ENCODE measurements around the gene MEN1. TPM values are rescaled to one million over a fixed set of nuclear protein-coding genes. Genes with fewer than 3 reads are reported as not detected.

The MEN1 gene
- total RNA-seq, 1 donor from 2014 or later: 47.2 TPM

GRCh38 chr11:64814712-64815187 lies 4.4 kb upstream of the MEN1 start:
- H3K27ac Mint-ChIP-seq: no peak overlapping the region
- DNase-seq (ENCODE audit: low spot score): no peak
- intact Hi-C loops (cut with micrococcal nuclease): no loop called here
- no peaks in the 10 kb centered on the region for H3K9me3 Mint-ChIP-seq
- H3K4me3 Mint-ChIP-seq (ENCODE audit: low read depth): no peak overlapping the region
- H3K4me1 Mint-ChIP-seq (ENCODE audit: low read depth): peaks cover 7% of the 10 kb centered on the region
- H3K27me3 Mint-ChIP-seq (ENCODE audit: low read depth): no peaks in the 10 kb centered on the region
- peaks cover 3% of the 10 kb centered on the region for H3K36me3 Mint-ChIP-seq (ENCODE audit: low read depth)

GRCh38 chr11:64813826-64814225 lies 3.5 kb upstream of the MEN1 start:
- peaks cover 13% of the 10 kb centered on the region for H3K4me1 Mint-ChIP-seq (ENCODE audit: low read depth)
- no peak overlapping the region for H3K27ac Mint-ChIP-seq
- H3K36me3 Mint-ChIP-seq (ENCODE audit: low read depth): peaks cover 3% of the 10 kb centered on the region
- H3K9me3 Mint-ChIP-seq: no peaks in the 10 kb centered on the region
- H3K27me3 Mint-ChIP-seq (ENCODE audit: low read depth): no peaks in the 10 kb centered on the region
- no peak for DNase-seq (ENCODE audit: low spot score)
- no peak overlapping the region for H3K4me3 Mint-ChIP-seq (ENCODE audit: low read depth)
- intact Hi-C loops (cut with micrococcal nuclease): no loop called here

- H3K4me1 Mint-ChIP-seq (ENCODE audit: low read depth): peaks cover 20% of the 10 kb centered on the region
- intact Hi-C loops (cut with micrococcal nuclease): loop anchor here (2.0 kb wide), 1 partner anchor 48 kb away; no protein-coding TSS in a partner anchor
- H3K27ac Mint-ChIP-seq: peak overlapping the region; percentile 94
- DNase-seq (ENCODE audit: low spot score): no peak
- H3K36me3 Mint-ChIP-seq (ENCODE audit: low read depth): peaks cover 20% of the 10 kb centered on the region
- no peaks in the 10 kb centered on the region for H3K9me3 Mint-ChIP-seq
- H3K4me3 Mint-ChIP-seq (ENCODE audit: low read depth): peak overlapping the region; percentile 98
- H3K27me3 Mint-ChIP-seq (ENCODE audit: low read depth): no peaks in the 10 kb centered on the region
Measured at GRCh38 chr11:64810891-64811272, 531 bp upstream of the MEN1 start.

GRCh38 chr11:64809781-64810241 lies 540 bp downstream of the MEN1 start:
- peak overlapping the region; percentile 94 for H3K27ac Mint-ChIP-seq
- no peaks in the 10 kb centered on the region for H3K9me3 Mint-ChIP-seq
- intact Hi-C loops (cut with micrococcal nuclease): loop anchor here (2.0 kb wide), 1 partner anchor 49 kb away; no protein-coding TSS in a partner anchor
- DNase-seq (ENCODE audit: low spot score): no peak
- no peaks in the 10 kb centered on the region for H3K27me3 Mint-ChIP-seq (ENCODE audit: low read depth)
- peaks cover 26% of the 10 kb centered on the region for H3K36me3 Mint-ChIP-seq (ENCODE audit: low read depth)
- peak overlapping the region; percentile 98 for H3K4me3 Mint-ChIP-seq (ENCODE audit: low read depth)
- H3K4me1 Mint-ChIP-seq (ENCODE audit: low read depth): peaks cover 22% of the 10 kb centered on the region

GRCh38 chr11:64805481-64805880 lies 4.9 kb downstream of the MEN1 start:
- Mint-ChIP-seq H3K36me3 (ENCODE audit: low read depth) (peaks cover 33% of the 10 kb centered on the region), H3K27ac (no peak overlapping the region), H3K27me3 (ENCODE audit: low read depth) (no peaks in the 10 kb centered on the region), H3K9me3 (no peaks in the 10 kb centered on the region), H3K4me3 (ENCODE audit: low read depth) (no peak overlapping the region), H3K4me1 (ENCODE audit: low read depth) (peaks cover 24% of the 10 kb centered on the region)
- intact Hi-C loops (cut with micrococcal nuclease): no loop called here
- no peak for DNase-seq (ENCODE audit: low spot score)

- intact Hi-C loops (cut with micrococcal nuclease): no loop called here
- H3K27ac Mint-ChIP-seq: no peak overlapping the region
- peak overlapping the region; percentile 86 for H3K4me3 Mint-ChIP-seq (ENCODE audit: low read depth)
- H3K9me3 Mint-ChIP-seq: no peaks in the 10 kb centered on the region
- DNase-seq (ENCODE audit: low spot score): no peak
- no peaks in the 10 kb centered on the region for H3K27me3 Mint-ChIP-seq (ENCODE audit: low read depth)
- peaks cover 21% of the 10 kb centered on the region for H3K4me1 Mint-ChIP-seq (ENCODE audit: low read depth)
- peaks cover 37% of the 10 kb centered on the region for H3K36me3 Mint-ChIP-seq (ENCODE audit: low read depth)
Measured at GRCh38 chr11:64804346-64805210, 5.8 kb downstream of the MEN1 start.

GRCh38 chr11:64803846-64804345 lies 6.5 kb downstream of the MEN1 start:
- no peaks in the 10 kb centered on the region for H3K9me3 Mint-ChIP-seq
- peaks cover 16% of the 10 kb centered on the region for H3K4me1 Mint-ChIP-seq (ENCODE audit: low read depth)
- no peaks in the 10 kb centered on the region for H3K27me3 Mint-ChIP-seq (ENCODE audit: low read depth)
- peak overlapping the region; percentile 89 for H3K27ac Mint-ChIP-seq
- intact Hi-C loops (cut with micrococcal nuclease): loop anchor here (2.0 kb wide), 1 partner anchor 25 kb away; the partner anchor contains the start of gene SF1
- peak overlapping the region; percentile 86 for H3K4me3 Mint-ChIP-seq (ENCODE audit: low read depth)
- DNase-seq (ENCODE audit: low spot score): no peak
- peaks cover 41% of the 10 kb centered on the region for H3K36me3 Mint-ChIP-seq (ENCODE audit: low read depth)

GRCh38 chr11:64803158-64803845 lies 7.0 kb downstream of the MEN1 start, which contains the start of gene MAP4K2:
MAP4K2 (minus strand) TSS chr11:64803214; CDS start chr11:64803149, 65 bp downstream.
- intact Hi-C loops (cut with micrococcal nuclease): loop anchor here (2.0 kb wide), 1 partner anchor 25 kb away; the partner anchor contains the start of gene SF1
- H3K27ac Mint-ChIP-seq: peak within 1 kb of the TSS; percentile 89

GRCh38 chr11:64802370-64803157 lies 7.8 kb downstream of the MEN1 start:
- H3K36me3 Mint-ChIP-seq (ENCODE audit: low read depth): peaks cover 41% of the 10 kb centered on the region
- intact Hi-C loops (cut with micrococcal nuclease): loop anchor here (2.0 kb wide), 1 partner anchor 24 kb away; the partner anchor contains the start of gene SF1

More at GRCh38 chr11:64803158-64803845, 7.0 kb downstream of the MEN1 start, which contains the start of gene MAP4K2:
- peaks cover 17% of the 10 kb centered on the region for H3K4me1 Mint-ChIP-seq (ENCODE audit: low read depth)
- DNase-seq (ENCODE audit: low spot score): peak; percentile 86
- no peaks in the 10 kb centered on the region for H3K27me3 Mint-ChIP-seq (ENCODE audit: low read depth)
- peaks cover 44% of the 10 kb centered on the region for H3K36me3 Mint-ChIP-seq (ENCODE audit: low read depth)
- no peaks in the 10 kb centered on the region for H3K9me3 Mint-ChIP-seq
- H3K4me3 Mint-ChIP-seq (ENCODE audit: low read depth): peak within 1 kb of the TSS; percentile 86

GRCh38 chr11:64801561-64802369 lies 8.6 kb downstream of the MEN1 start:
- H3K4me1 Mint-ChIP-seq (ENCODE audit: low read depth): peaks cover 12% of the 10 kb centered on the region
- no peak for DNase-seq (ENCODE audit: low spot score)
- peak overlapping the region; percentile 82 for H3K4me3 Mint-ChIP-seq (ENCODE audit: low read depth)
- peak overlapping the region; percentile 68 for H3K27ac Mint-ChIP-seq
- H3K36me3 Mint-ChIP-seq (ENCODE audit: low read depth): peaks cover 34% of the 10 kb centered on the region
- no peaks in the 10 kb centered on the region for H3K27me3 Mint-ChIP-seq (ENCODE audit: low read depth)
- intact Hi-C loops (cut with micrococcal nuclease): loop anchor here (2.0 kb wide), 1 partner anchor 23 kb away; the partner anchor contains the start of gene SF1
- H3K9me3 Mint-ChIP-seq: no peaks in the 10 kb centered on the region

More at GRCh38 chr11:64802370-64803157, 7.8 kb downstream of the MEN1 start:
- no peaks in the 10 kb centered on the region for H3K27me3 Mint-ChIP-seq (ENCODE audit: low read depth)
- peak overlapping the region; percentile 58 for H3K27ac Mint-ChIP-seq
- peak overlapping the region; percentile 82 for H3K4me3 Mint-ChIP-seq (ENCODE audit: low read depth)
- no peaks in the 10 kb centered on the region for H3K9me3 Mint-ChIP-seq
- no peak for DNase-seq (ENCODE audit: low spot score)
- H3K4me1 Mint-ChIP-seq (ENCODE audit: low read depth): peaks cover 14% of the 10 kb centered on the region

- H3K4me1 Mint-ChIP-seq (ENCODE audit: low read depth): peaks cover 11% of the 10 kb centered on the region
- H3K27ac Mint-ChIP-seq: no peak overlapping the region
- no peaks in the 10 kb centered on the region for H3K9me3 Mint-ChIP-seq
- H3K27me3 Mint-ChIP-seq (ENCODE audit: low read depth): no peaks in the 10 kb centered on the region
- no peak for DNase-seq (ENCODE audit: low spot score)
- no peak overlapping the region for H3K4me3 Mint-ChIP-seq (ENCODE audit: low read depth)
- H3K36me3 Mint-ChIP-seq (ENCODE audit: low read depth): peaks cover 34% of the 10 kb centered on the region
- intact Hi-C loops (cut with micrococcal nuclease): no loop called here
Measured at GRCh38 chr11:64801158-64801464, 9.2 kb downstream of the MEN1 start.
